Peyer's patch (tissue), 4 donors: Measurements from ENCODE around the gene CHAF1B.

Experiments used
- POLR2A ChIP-seq, 2 donors: fragments of 450-650 bp; IDR thresholded peaks; one replicate each; pipeline ENCODE4 v1.5.1; 2017; ENCODE audit warnings: antibody characterized with exemption in 2 of 2, mild to moderate bottlenecking in 2 of 2, moderate library complexity in 2 of 2
- TF ChIP-seq, protein P1 (sequence below), 6 experiments: fragments of 450-650 bp in 4 of 6; fragments of 200-600 bp in 2 of 6; sonication (generic) in 1 of 6; IDR thresholded peaks; one replicate each; pipeline ENCODE4 v1.5.1; 2017 to 2019; ENCODE audit warnings: antibody characterized with exemption in 6 of 6, mild to moderate bottlenecking in 3 of 6, moderate library complexity in 1 of 6

DNA sequence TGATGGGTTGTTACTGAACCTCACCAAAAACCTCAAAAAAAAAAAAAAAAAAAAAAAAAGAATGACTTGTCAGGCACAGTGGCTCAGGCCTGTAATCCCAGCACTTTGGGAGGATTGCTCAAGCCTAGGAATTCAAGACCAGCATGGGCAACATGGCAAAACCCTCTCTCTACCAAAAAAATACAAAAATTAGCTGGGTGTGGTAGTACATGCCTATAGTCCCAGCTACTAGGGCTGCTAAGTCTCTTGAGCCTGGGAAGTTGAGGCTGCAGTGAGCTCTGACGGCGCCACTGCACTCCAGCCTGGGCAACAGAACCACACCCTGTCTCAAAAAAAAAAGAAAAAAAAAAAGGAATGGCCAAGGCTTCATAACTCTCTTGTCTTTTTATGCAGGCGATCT, 11.1 kb downstream of the CHAF1B start:
- TF ChIP-seq, protein P1, sequence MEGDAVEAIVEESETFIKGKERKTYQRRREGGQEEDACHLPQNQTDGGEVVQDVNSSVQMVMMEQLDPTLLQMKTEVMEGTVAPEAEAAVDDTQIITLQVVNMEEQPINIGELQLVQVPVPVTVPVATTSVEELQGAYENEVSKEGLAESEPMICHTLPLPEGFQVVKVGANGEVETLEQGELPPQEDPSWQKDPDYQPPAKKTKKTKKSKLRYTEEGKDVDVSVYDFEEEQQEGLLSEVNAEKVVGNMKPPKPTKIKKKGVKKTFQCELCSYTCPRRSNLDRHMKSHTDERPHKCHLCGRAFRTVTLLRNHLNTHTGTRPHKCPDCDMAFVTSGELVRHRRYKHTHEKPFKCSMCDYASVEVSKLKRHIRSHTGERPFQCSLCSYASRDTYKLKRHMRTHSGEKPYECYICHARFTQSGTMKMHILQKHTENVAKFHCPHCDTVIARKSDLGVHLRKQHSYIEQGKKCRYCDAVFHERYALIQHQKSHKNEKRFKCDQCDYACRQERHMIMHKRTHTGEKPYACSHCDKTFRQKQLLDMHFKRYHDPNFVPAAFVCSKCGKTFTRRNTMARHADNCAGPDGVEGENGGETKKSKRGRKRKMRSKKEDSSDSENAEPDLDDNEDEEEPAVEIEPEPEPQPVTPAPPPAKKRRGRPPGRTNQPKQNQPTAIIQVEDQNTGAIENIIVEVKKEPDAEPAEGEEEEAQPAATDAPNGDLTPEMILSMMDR (IDR thresholded peaks at IDR 0.05): no peak
- no peak for TF ChIP-seq POLR2A (IDR thresholded peaks at IDR 0.05)
